Measurements from ENCODE around the gene ZNF429.

DNA sequence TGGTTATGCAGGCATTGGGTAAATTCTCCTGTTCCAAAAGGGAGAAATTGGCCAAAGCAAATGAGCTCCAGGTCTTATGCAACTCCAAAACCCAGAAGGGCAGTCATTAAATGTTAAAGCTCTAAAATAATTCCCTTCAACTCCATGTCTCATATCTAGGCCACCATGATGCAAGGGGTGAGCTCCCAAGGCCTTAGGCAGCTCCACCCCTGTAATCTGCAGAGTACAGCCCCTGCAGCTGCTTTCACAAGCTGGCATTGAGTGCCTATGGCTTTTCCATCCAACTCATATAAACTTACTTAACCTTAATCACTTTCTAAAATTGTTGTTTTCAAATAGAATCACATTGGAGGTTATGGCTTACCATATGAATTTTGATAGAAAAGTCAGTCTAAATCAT is 44.7 kb upstream of the ZNF429 start:
- TF ChIP-seq POLR2A (IDR thresholded peaks at IDR 0.05) (no peak), CTCF (IDR thresholded peaks at IDR 0.05) (no peak), POLR2AphosphoS5 (IDR thresholded peaks at IDR 0.05) (no peak), EP300 (IDR thresholded peaks at IDR 0.05) (no peak)
